SHP77 (cell line): Measurements from ENCODE around the gene PPP6R2.
A peak's percentile ranks its signal among the peaks of the same experiment; 100 is the strongest.
"Not testable (repeated sequence)": the region's sequence is repeated elsewhere in the genome, so short reads cannot be mapped to it uniquely, and the experiment has no call there.

Source experiments
- DNase-seq, 2 experiments: peaks; one replicate each; lab custom pipeline; 2025; lab: John Stamatoyannopoulos, UW

Gene PPP6R2

GRCh38 chr22:50400931-50401330 is 57.8 kb downstream of the PPP6R2 start:
- no peak for DNase-seq

- DNase-seq = no peak
These were observed 58.8 kb downstream of the PPP6R2 start for GRCh38 chr22:50401907-50402306.

GRCh38 chr22:50403701-50404101 is 60.6 kb downstream of the PPP6R2 start:
- peak; percentile 28 to 59 for DNase-seq

- DNase-seq = no peak
These were observed 63.5 kb downstream of the PPP6R2 start for GRCh38 chr22:50406416-50407170.

- DNase-seq = no peak
These were observed 65.2 kb downstream of the PPP6R2 start for GRCh38 chr22:50408311-50408710.

GRCh38 chr22:50408954-50409353 is 65.8 kb downstream of the PPP6R2 start:
- DNase-seq = not testable (repeated sequence)

GRCh38 chr22:50414476-50415248 is 71.5 kb downstream of the PPP6R2 start:
- DNase-seq = no peak

GRCh38 chr22:50415426-50415825 is 72.3 kb downstream of the PPP6R2 start:
- no peak for DNase-seq

GRCh38 chr22:50416996-50417395 is 73.9 kb downstream of the PPP6R2 start:
- DNase-seq = no peak

- no peak for DNase-seq
These were observed 74.5 kb downstream of the PPP6R2 start for GRCh38 chr22:50417411-50418210.

- DNase-seq = no peak
These were observed 75.5 kb downstream of the PPP6R2 start for GRCh38 chr22:50418624-50419023.

- DNase-seq = no peak
These were observed 76.0 kb downstream of the PPP6R2 start for GRCh38 chr22:50419116-50419515.

GRCh38 chr22:50420015-50420414 is 76.9 kb downstream of the PPP6R2 start:
- DNase-seq = no peak

GRCh38 chr22:50420581-50420980 is 77.5 kb downstream of the PPP6R2 start:
- no peak for DNase-seq

GRCh38 chr22:50422046-50422445 is 78.9 kb downstream of the PPP6R2 start:
- DNase-seq = no peak

- DNase-seq = no peak
These were observed 80.1 kb downstream of the PPP6R2 start for GRCh38 chr22:50422961-50423815.

GRCh38 chr22:50423956-50424355 is 80.8 kb downstream of the PPP6R2 start:
- no peak for DNase-seq

- DNase-seq = no peak
These were observed 82.2 kb downstream of the PPP6R2 start for GRCh38 chr22:50425179-50425916.

- no peak for DNase-seq
These were observed 89.2 kb downstream of the PPP6R2 start for GRCh38 chr22:50432131-50432876.

GRCh38 chr22:50432877-50433510 is 89.9 kb downstream of the PPP6R2 start:
- DNase-seq = not testable (repeated sequence)
